B cell (primary cell): ENCODE measurements around the gene CDK18. TPM values are rescaled to one million over a fixed set of nuclear protein-coding genes. Genes with fewer than 3 reads are reported as not detected.

Experiments used
- ATAC-seq: fragments of 200-7000 bp; cut with Tn5 transposase; one replicate; pipeline ENCODE4 v1.10.0; 2021; ENCODE audit warnings: low read depth, mild to moderate bottlenecking, moderate number of reproducible peaks, moderate library complexity
- CTCF ChIA-PET: fragments of 350-600 bp; sonication (Branson Sonifier 250); formaldehyde crosslinking; loops from one replicate; lab custom pipeline; 2021; ENCODE audit warnings: antibody characterized with exemption, inconsistent platforms; lab: Charles Lee
- POLR2A ChIA-PET: fragments of 350-600 bp; sonication (Branson Sonifier 250); formaldehyde crosslinking; loops from one replicate; lab custom pipeline; 2021; ENCODE audit warnings: antibody characterized with exemption; lab: Charles Lee
- DNase-seq: peaks from one replicate; pipeline ENCODE4 v3.0.0; 2013
- H2AFZ ChIP-seq: 2 replicates; pipeline ENCODE4 v1.6.1; 2012; ENCODE audit warnings: mild to moderate bottlenecking, low read depth, low read length; ENCODE audit not compliant: insufficient read depth, poor library complexity, severe bottlenecking
- H3K27ac ChIP-seq, 2 donors: 1 replicate in 1 of 2; 2 replicates in 1 of 2; pipeline ENCODE4 v1.5.1; 2012 to 2013; ENCODE audit warnings: low read length in 2 of 2, mild to moderate bottlenecking in 2 of 2, moderate library complexity in 1 of 2
- H3K27me3 ChIP-seq, 4 experiments: fragments of 200-600 bp in 1 of 4; sonication (generic) in 1 of 4; replicated peaks in 1 of 4; 1 replicate in 2 of 4; 2 replicates in 2 of 4; pipeline versions ENCODE4 v1.6.1 to v1.7.0; 2013 to 2016; ENCODE audit warnings: low read length in 3 of 4, mild to moderate bottlenecking in 2 of 4, mixed read lengths in 1 of 4, moderate library complexity in 1 of 4; ENCODE audit not compliant: insufficient read depth in 4 of 4, control insufficient read depth in 3 of 4; ENCODE audit errors: control extremely low read depth in 1 of 4
- H3K36me3 ChIP-seq, 2 experiments: replicated peaks in 1 of 2; 1 replicate in 1 of 2; 2 replicates in 1 of 2; pipeline versions ENCODE4 v1.6.1 to v1.7.1; 2013; ENCODE audit warnings: low read length in 1 of 2; ENCODE audit not compliant: insufficient read depth in 2 of 2, control insufficient read depth in 1 of 2; ENCODE audit errors: control extremely low read depth in 1 of 2, extremely low read depth in 1 of 2
- H3K4me1 ChIP-seq, 2 donors: fragments of 200-600 bp in 1 of 2; sonication (generic) in 1 of 2; 1 replicate in 1 of 2; 2 replicates in 1 of 2; pipeline versions ENCODE4 v1.5.1 to v1.6.1; 2013 to 2017; ENCODE audit warnings: low read length in 2 of 2; ENCODE audit not compliant: control insufficient read depth in 2 of 2, insufficient read depth in 2 of 2
- H3K4me2 ChIP-seq: replicated peaks from 2 replicates; pipeline ENCODE3; 2012; ENCODE audit warnings: mild to moderate bottlenecking, low read depth, low read length; ENCODE audit not compliant: poor library complexity, severe bottlenecking
- H3K4me3 ChIP-seq, 5 experiments: fragments of 200-600 bp in 1 of 5; sonication (generic) in 1 of 5; 1 replicate in 3 of 5; 2 replicates in 2 of 5; pipeline versions ENCODE4 v1.5.1 to v1.7.0; 2011 to 2016; ENCODE audit warnings: low read length in 4 of 5, mild to moderate bottlenecking in 4 of 5, low read depth in 2 of 5, control low read depth in 1 of 5, moderate library complexity in 1 of 5; ENCODE audit not compliant: insufficient read depth in 1 of 5; ENCODE audit errors: control extremely low read depth in 1 of 5, extremely low read depth in 1 of 5
- H3K79me2 ChIP-seq: fragments of 200-600 bp; sonication (generic); one replicate; pipeline ENCODE4 v1.6.0; 2016; ENCODE audit warnings: low read length; ENCODE audit not compliant: control insufficient read depth, insufficient read depth
- H3K9ac ChIP-seq: fragments of 200-600 bp; sonication (generic); 2 replicates; pipeline ENCODE4 v1.6.1; 2017; ENCODE audit warnings: mild to moderate bottlenecking, low read length, moderate library complexity
- H3K9me3 ChIP-seq, 3 donors: one replicate each; pipeline versions ENCODE4 v1.6.1 to v1.7.1; 2013; ENCODE audit warnings: low read length in 2 of 3; ENCODE audit not compliant: control insufficient read depth in 2 of 3, insufficient read depth in 1 of 3; ENCODE audit errors: control extremely low read depth in 1 of 3
- H4K20me1 ChIP-seq: 2 replicates; pipeline ENCODE4 v1.6.0; 2012; ENCODE audit warnings: mild to moderate bottlenecking, low read length; ENCODE audit not compliant: insufficient read depth, control insufficient read depth, poor library complexity, severe bottlenecking
- H3K27ac Mint-ChIP-seq: one replicate; pipeline ENCODE4 v1.8.0; 2021; ENCODE audit warnings: mixed read lengths
- H3K27me3 Mint-ChIP-seq: one replicate; pipeline ENCODE4 v1.8.0; 2021; ENCODE audit warnings: mixed read lengths
- H3K4me1 Mint-ChIP-seq: one replicate; pipeline ENCODE4 v1.8.0; 2021; ENCODE audit warnings: mixed read lengths
- H3K4me3 Mint-ChIP-seq: one replicate; pipeline ENCODE4 v1.8.0; 2021; ENCODE audit warnings: mixed read lengths
- H3K9me3 Mint-ChIP-seq: one replicate; pipeline ENCODE4 v1.8.0; 2022; ENCODE audit warnings: mixed read lengths; ENCODE audit not compliant: insufficient read depth
- CTCF ChIP-seq: fragments of 200-600 bp; IDR thresholded peaks from one replicate; pipeline ENCODE4 v1.8.0; 2022; ENCODE audit warnings: antibody characterized with exemption, mild to moderate bottlenecking
- EZH2 ChIP-seq: IDR thresholded peaks from 2 replicates; pipeline ENCODE4 v1.6.1; 2012; ENCODE audit warnings: borderline replicate concordance, low read depth, mild to moderate bottlenecking, moderate library complexity, low read length; ENCODE audit not compliant: insufficient read depth, poor library complexity, severe bottlenecking
- WGBS: methylation state at CpG from one replicate; pipeline ENCODE4 v1.1.5; 2013; ENCODE audit warnings: missing lambda C conversion rate; ENCODE audit not compliant: insufficient coverage; 5-methylcytosine and 5-hydroxymethylcytosine counted together
- intact Hi-C: fragments of 100-400 bp; cut with micrococcal nuclease; formaldehyde crosslinking; loops from one replicate; pipeline ENCODE4 v1.10.0; 2022
- polyA plus RNA-seq: library from polyadenylated mRNA; depleted of rRNA; stranded (reverse); fragments of >200 nt; gene quantifications from 2 replicates; pipeline ENCODE4 v1.2.3, GENCODE V29; 2012
- total RNA-seq, 2 donors: library from RNA; stranded (reverse); fragments of 120-200 nt in 1 of 2; gene quantifications; 1 replicate in 1 of 2; 2 replicates in 1 of 2; pipeline versions ENCODE4 v1.2.3 to v1.2.4, GENCODE V29; 2013 to 2022

The CDK18 gene
- total and polyA plus RNA-seq, 2 donors (not counting 1 experiment from before 2014, with no cell fraction given): 3.8 to 4.7 TPM

- H3K4me1 ChIP-seq: peaks cover 4 to 14% of the 10 kb centered on the region in 2 donors
- Mint-ChIP-seq H3K27ac (no peak overlapping the region), H3K27me3 (peaks cover 10% of the 10 kb centered on the region), H3K9me3 (no peaks in the 10 kb centered on the region), H3K4me3 (no peak overlapping the region), H3K4me1 (peaks cover 15% of the 10 kb centered on the region)
- 92% methylated on average over 13 of the region's 22 CpGs for WGBS
- no peak for ATAC-seq
- H3K9me3 ChIP-seq: no peaks in the 10 kb centered on the region
- no peak overlapping the region for H3K9ac ChIP-seq
- no peak overlapping the region for H3K4me3 ChIP-seq
- no peaks in the 10 kb centered on the region for H4K20me1 ChIP-seq
- CTCF ChIA-PET: interaction anchor here (1.2 to 11.7 kb wide), 7 partner anchors 7 to 137 kb away, joined by 3 to 278 read pairs (median 12); partner anchors contain the start of gene ELK4
- DNase-seq: no peak
- no peak overlapping the region for H3K4me2 ChIP-seq
- POLR2A ChIA-PET: no interaction called here
- no peaks in the 10 kb centered on the region for H3K27me3 ChIP-seq
- intact Hi-C loops: no loop called here
- H3K27ac ChIP-seq: no peak overlapping the region
- no peaks in the 10 kb centered on the region for H3K79me2 ChIP-seq
- no peaks in the 10 kb centered on the region for H3K36me3 ChIP-seq
- TF ChIP-seq CTCF: no peak
- TF ChIP-seq EZH2: no peak
- H2AFZ ChIP-seq: no peak overlapping the region
Measured at GRCh38 chr1:205532026-205532898, 27.8 kb downstream of the CDK18 start.
